Brain microvascular endothelial cell (primary cell): Measurements from ENCODE around the gene HID1.

Source experiments
- DNase-seq: peaks from one replicate; pipeline ENCODE4 v3.0.0-alpha.2; 2020
- H3K27ac ChIP-seq: fragments of 250-450 bp; sonication (Bioruptor Pico); 2 replicates; pipeline ENCODE4 v1.5.1; 2020; ENCODE audit warnings: mild to moderate bottlenecking, moderate library complexity
- H3K27me3 ChIP-seq: fragments of 250-450 bp; sonication (Bioruptor Pico); replicated peaks from 2 replicates; pipeline ENCODE4 v1.5.1; 2020; ENCODE audit warnings: mild to moderate bottlenecking
- H3K36me3 ChIP-seq: fragments of 250-450 bp; sonication (Bioruptor Pico); replicated peaks from 2 replicates; pipeline ENCODE4 v1.5.1; 2020; ENCODE audit warnings: mild to moderate bottlenecking
- H3K4me3 ChIP-seq: 2 replicates; pipeline ENCODE4 v1.5.1; 2011; ENCODE audit warnings: low read depth, mild to moderate bottlenecking, control low read depth, low read length, moderate library complexity
- in situ Hi-C: cut with HindIII; loops from 2 replicates; pipeline ENCODE4 v1.10.0; 2017; ENCODE audit warnings: low sequenced_read_pairs, low pct_ligation_motif_present
- TF ChIP-seq, protein P1 (sequence below): IDR thresholded peaks from 2 replicates; pipeline ENCODE4 v1.5.1; 2011; ENCODE audit warnings: low read depth, mild to moderate bottlenecking, moderate library complexity, low read length, control low read depth, inconsistent platforms; ENCODE audit errors: missing control alignments

The HID1 gene

GRCh38 chr17:74954665-74955421, 17.7 kb downstream of the HID1 start:
- TF ChIP-seq, protein P1, sequence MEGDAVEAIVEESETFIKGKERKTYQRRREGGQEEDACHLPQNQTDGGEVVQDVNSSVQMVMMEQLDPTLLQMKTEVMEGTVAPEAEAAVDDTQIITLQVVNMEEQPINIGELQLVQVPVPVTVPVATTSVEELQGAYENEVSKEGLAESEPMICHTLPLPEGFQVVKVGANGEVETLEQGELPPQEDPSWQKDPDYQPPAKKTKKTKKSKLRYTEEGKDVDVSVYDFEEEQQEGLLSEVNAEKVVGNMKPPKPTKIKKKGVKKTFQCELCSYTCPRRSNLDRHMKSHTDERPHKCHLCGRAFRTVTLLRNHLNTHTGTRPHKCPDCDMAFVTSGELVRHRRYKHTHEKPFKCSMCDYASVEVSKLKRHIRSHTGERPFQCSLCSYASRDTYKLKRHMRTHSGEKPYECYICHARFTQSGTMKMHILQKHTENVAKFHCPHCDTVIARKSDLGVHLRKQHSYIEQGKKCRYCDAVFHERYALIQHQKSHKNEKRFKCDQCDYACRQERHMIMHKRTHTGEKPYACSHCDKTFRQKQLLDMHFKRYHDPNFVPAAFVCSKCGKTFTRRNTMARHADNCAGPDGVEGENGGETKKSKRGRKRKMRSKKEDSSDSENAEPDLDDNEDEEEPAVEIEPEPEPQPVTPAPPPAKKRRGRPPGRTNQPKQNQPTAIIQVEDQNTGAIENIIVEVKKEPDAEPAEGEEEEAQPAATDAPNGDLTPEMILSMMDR: no peak
- no peak for DNase-seq
- in situ Hi-C loops: no loop called here
- H3K4me3 ChIP-seq: no peak overlapping the region
- no peaks in the 10 kb centered on the region for H3K36me3 ChIP-seq
- peaks cover 4% of the 10 kb centered on the region for H3K27me3 ChIP-seq
- no peak overlapping the region for H3K27ac ChIP-seq

DNA sequence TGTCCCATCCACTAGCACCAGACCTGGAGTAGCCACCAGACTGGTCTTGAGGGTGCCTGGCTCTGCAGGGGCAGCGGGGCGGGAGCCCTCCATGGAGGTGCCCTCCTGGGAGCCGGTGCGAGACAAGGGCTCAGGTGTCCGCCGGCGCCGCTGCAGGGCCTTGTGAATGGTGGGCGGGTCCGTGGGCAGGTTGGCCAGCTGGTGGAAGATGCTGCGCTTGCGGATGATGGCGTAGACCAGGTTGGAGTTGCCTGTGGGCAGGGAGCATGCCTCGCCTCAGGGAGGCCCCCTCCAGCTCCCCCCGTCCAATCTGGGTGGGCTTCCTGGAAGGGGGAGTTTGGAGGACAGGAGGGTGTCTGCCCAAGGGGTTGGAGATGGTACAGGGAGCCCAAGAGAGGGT, 18.4 kb downstream of the HID1 start:
- Histone ChIP-seq H3K36me3 (no peaks in the 10 kb centered on the region), H3K27ac (no peak overlapping the region)
- TF ChIP-seq, protein P1: no peak

DNA sequence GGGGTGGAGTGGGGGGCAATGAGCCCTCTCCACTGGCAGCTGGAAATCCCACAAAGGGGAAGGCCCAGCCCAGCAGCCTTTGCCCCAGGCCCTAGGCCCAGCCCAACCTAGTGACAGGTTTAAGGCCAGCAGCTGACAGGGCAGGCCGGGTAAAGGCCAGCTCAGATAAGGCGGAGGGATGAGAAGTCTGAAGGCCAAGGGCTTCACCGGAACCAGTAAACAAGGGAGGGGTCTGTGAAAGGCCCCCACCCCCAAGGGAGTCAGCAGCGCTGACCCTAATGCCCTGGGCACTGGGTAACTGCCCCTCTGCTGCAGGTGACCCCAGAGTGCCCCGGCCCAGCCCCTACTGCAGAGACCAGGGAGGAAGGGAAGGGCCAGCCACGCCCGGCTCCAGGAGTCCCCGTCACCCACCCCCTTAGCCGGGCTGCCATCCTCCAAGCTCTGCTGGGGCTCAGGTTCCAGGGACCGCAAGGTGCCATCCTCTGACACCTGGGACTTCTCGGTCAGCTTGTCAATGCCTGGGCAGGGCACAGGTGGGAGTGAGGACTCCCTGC, 19.3 kb downstream of the HID1 start:
- H3K36me3 ChIP-seq: no peaks in the 10 kb centered on the region
- H3K27ac ChIP-seq: no peak overlapping the region
- H3K4me3 ChIP-seq: no peak overlapping the region
- no peak for DNase-seq
- peaks cover 4% of the 10 kb centered on the region for H3K27me3 ChIP-seq
- TF ChIP-seq, protein P1: no peak
- in situ Hi-C loops: no loop called here

More for the DNA sequence above, 18.4 kb downstream of the HID1 start:
- in situ Hi-C loops: no loop called here
- Histone ChIP-seq H3K4me3 (no peak overlapping the region), H3K27me3 (peaks cover 4% of the 10 kb centered on the region)
- no peak for DNase-seq

- in situ Hi-C loops: no loop called here
- TF ChIP-seq, protein P1: no peak
- Histone ChIP-seq H3K4me3 (no peak overlapping the region), H3K27me3 (peaks cover 4% of the 10 kb centered on the region), H3K36me3 (no peaks in the 10 kb centered on the region), H3K27ac (no peak overlapping the region)
- no peak for DNase-seq
Measured at GRCh38 chr17:74952431-74953133, 20.0 kb downstream of the HID1 start.

DNA sequence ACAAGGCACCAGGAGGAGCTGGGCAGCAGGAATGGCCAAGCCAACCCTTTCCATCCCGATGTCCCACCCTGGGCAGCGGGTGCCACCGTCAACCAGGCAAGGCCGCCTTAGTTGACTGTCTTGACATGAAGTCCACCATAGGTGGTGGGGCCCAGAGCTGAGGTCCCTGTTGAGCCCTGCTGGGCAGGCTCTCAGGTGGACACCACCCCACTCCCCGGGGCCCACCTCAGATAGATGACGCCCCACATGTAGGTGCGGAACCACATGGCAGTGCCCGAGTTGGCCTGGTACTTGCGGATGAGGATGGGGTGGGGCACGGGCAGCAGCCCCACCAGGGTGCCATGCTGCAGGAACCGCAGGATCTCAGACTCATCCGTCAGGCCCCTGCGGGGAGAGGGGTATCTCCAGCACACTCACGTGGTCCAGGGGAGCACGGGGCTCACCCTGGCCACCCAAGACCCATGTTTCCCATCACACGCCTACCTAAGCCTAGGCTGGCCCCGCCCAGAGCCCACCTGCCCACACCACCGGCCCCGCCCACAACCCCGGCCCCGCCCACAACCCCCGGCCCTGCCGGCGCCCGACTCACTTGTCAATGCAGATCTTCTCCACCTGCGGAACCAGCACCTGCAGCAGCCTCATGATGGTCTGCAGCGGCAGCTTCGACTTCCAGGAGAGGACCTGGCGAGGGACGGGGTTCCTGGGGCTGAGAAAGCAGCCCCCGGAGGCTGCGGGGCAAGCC, 20.7 kb downstream of the HID1 start:
- Histone ChIP-seq H3K27ac (no peak overlapping the region), H3K4me3 (no peak overlapping the region), H3K27me3 (peaks cover 4% of the 10 kb centered on the region), H3K36me3 (no peaks in the 10 kb centered on the region)
- in situ Hi-C loops: no loop called here
- DNase-seq: no peak
- TF ChIP-seq, protein P1: no peak
